AG09309 (cell line): ENCODE results near the gene APOM.
A peak's percentile ranks its signal among the peaks of the same experiment; 100 is the strongest.

Experiments used
- DNase-seq: peaks from one replicate; pipeline ENCODE4 v3.0.0-alpha.2; 2010; ENCODE audit warnings: low read depth
- H3K4me3 ChIP-seq: 2 replicates; pipeline ENCODE4 v1.5.1; 2011; ENCODE audit warnings: mild to moderate bottlenecking, low read depth, low read length, moderate library complexity; ENCODE audit not compliant: control insufficient read depth
- CTCF ChIP-seq: IDR thresholded peaks from 2 replicates; pipeline ENCODE4 v1.5.1; 2011; ENCODE audit warnings: mild to moderate bottlenecking, low read depth, low read length, inconsistent platforms; ENCODE audit not compliant: insufficient read depth, control insufficient read depth; ENCODE audit errors: missing control alignments

Gene APOM

GRCh38 chr6:31642798-31643570 is 12.7 kb upstream of the APOM start:
- H3K4me3 ChIP-seq: no peak overlapping the region
- TF ChIP-seq CTCF: no peak
- DNase-seq: no peak

DNA sequence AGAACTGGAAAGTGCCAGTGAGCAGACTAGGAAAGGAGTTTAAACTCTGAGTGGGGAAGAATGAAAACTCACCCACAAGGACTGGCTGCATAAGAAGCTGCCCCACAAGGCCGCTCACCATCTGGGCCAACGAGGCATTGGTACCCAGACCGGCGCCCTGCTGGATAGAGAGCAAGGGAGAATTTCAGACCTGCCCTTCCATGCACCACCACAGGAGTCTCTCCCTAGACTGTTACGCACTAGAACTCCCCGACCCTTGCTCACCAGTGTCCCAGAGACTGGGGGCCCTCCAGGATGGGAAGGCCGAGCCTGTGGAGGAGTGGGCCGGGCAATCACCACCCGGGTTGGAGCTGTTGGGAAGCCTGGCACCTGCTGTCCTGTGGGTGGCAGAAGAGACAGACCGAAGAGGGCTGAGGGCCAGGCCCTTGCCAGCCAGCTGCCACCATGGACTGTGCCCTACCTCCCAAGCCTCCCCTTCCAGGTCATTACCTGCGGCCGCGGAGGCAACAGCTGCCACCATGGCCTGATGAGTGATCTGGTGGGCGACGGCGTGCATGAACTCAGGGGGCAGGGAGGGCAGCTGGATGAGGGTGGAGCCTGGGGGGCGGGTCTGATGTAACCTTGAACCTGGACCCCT is 11.8 kb upstream of the APOM start:
- no peak overlapping the region for H3K4me3 ChIP-seq
- DNase-seq: no peak
- no peak for TF ChIP-seq CTCF

GRCh38 chr6:31645325-31645724 is 10.4 kb upstream of the APOM start:
- no peak for DNase-seq
- no peak overlapping the region for H3K4me3 ChIP-seq
- no peak for TF ChIP-seq CTCF

DNA sequence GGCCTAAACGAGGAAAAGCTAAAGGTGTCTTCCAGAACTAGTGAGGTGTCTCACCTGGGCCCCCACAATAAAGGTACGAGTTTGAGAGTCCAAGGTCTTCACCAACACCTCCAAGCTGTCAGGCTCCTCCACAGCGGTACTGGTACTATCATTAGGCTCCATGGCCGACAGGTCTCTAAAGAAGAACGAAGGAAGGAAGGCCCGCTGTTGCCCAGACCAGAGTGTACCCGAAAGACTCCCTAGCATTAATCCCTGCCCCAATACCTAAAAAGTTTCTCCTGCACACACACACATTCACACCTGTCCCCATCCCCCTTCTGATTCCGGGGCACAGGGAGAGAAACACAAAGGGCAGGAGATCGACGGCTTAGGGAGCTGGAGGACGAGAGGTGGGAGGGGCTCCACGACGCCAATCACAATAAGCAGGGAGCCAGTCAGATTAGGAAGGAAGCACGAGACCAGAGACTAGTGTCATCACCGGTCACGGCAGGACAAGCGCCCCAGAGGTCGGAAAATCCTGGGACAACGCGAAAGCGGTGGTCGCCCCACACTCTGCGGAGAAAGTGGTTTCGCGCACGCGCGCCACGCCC is 4.0 kb upstream of the APOM start:
- TF ChIP-seq CTCF: no peak
- peak; percentile 35 for DNase-seq
- H3K4me3 ChIP-seq: peak overlapping the region; percentile 89

- H3K4me3 ChIP-seq: peak overlapping the region; percentile 89
These were observed 2.6 kb upstream of the APOM start for GRCh38 chr6:31652925-31653724.

More at GRCh38 chr6:31652925-31653724, 2.6 kb upstream of the APOM start:
- no peak for TF ChIP-seq CTCF
- DNase-seq: peak; percentile 68
